ENCODE results near the gene IL17RA. TPM values are rescaled to one million over a fixed set of nuclear protein-coding genes. Genes with fewer than 3 reads are reported as not detected.

The IL17RA gene
- total RNA-seq, 1 experiment from 2014 or later = 12.1 TPM

GRCh38 chr22:17072877-17073276 is 11.9 kb upstream of the IL17RA start:
- BruUV-seq (replicated peaks) = no TSS peak
- TF ChIP-seq, protein P1, sequence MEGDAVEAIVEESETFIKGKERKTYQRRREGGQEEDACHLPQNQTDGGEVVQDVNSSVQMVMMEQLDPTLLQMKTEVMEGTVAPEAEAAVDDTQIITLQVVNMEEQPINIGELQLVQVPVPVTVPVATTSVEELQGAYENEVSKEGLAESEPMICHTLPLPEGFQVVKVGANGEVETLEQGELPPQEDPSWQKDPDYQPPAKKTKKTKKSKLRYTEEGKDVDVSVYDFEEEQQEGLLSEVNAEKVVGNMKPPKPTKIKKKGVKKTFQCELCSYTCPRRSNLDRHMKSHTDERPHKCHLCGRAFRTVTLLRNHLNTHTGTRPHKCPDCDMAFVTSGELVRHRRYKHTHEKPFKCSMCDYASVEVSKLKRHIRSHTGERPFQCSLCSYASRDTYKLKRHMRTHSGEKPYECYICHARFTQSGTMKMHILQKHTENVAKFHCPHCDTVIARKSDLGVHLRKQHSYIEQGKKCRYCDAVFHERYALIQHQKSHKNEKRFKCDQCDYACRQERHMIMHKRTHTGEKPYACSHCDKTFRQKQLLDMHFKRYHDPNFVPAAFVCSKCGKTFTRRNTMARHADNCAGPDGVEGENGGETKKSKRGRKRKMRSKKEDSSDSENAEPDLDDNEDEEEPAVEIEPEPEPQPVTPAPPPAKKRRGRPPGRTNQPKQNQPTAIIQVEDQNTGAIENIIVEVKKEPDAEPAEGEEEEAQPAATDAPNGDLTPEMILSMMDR (conservative IDR thresholded peaks at IDR 0.05; ENCODE audit: low read depth, low read length) = no peak
- TF ChIP-seq EZH2 (IDR thresholded peaks at IDR 0.05; ENCODE audit: borderline replicate concordance, low read depth, low read length, poor library complexity, severe bottlenecking) = no peak
- Histone ChIP-seq H3K27me3 (replicated peaks; ENCODE audit: insufficient read depth, low read depth, low read length, poor library complexity) (peaks cover 4% of the 10 kb centered on the region), H3K36me3 (ENCODE audit: insufficient read depth, low read length, poor library complexity, severe bottlenecking) (no peaks in the 10 kb centered on the region), H3K9me3 (ENCODE audit: low read depth, low read length, poor library complexity, severe bottlenecking) (no peaks in the 10 kb centered on the region), H3K4me3 (ENCODE audit: low read depth, low read length, poor library complexity, severe bottlenecking) (no peak overlapping the region), H3K27ac (ENCODE audit: low read depth, low read length, poor library complexity, severe bottlenecking) (no peak overlapping the region), H3K4me1 (ENCODE audit: insufficient read depth, low read length, poor library complexity, severe bottlenecking) (no peaks in the 10 kb centered on the region)
- CTCF ChIA-PET = no interaction called here
- DNase-seq (ENCODE audit: low spot score) = no peak
- POLR2A ChIA-PET (ENCODE audit: low non-redundant PET) = no interaction called here
- intact Hi-C loops (cut with micrococcal nuclease; ENCODE audit: unreplicated experiment) = loop anchor here (5.0 kb wide), 1 partner anchor 429 kb away; no protein-coding TSS in a partner anchor

DNA sequence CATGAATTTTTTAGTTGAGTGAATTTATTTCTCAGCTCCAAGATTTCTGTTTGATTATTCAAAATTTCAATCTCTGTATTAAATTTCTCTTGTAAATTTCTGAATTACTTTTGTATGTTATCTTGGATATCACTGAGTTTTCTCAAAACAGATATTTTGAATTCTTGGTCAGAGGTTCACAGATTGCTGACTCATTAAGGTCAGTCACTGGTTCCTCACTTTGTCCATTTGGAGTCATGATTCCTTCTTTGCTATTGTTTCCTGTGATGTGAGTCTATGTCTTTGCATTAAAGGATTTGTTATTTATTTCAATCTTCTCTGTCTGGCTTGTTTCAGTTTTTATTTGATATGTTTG is 10.2 kb upstream of the IL17RA start:
- H3K27ac ChIP-seq (ENCODE audit: low read depth, low read length, poor library complexity, severe bottlenecking) = no peak overlapping the region
- no TSS peak for BruUV-seq (replicated peaks)
- DNase-seq (ENCODE audit: low spot score) = no peak
- CTCF ChIA-PET = interaction anchor here (1.0 to 1.7 kb wide), 3 partner anchors 17 to 427 kb away, joined by 3 to 8 read pairs (median 3); no protein-coding TSS in a partner anchor
- intact Hi-C loops (cut with micrococcal nuclease; ENCODE audit: unreplicated experiment) = loop anchor here (5.0 kb wide), 1 partner anchor 428 kb away; no protein-coding TSS in a partner anchor
- H3K4me3 ChIP-seq (ENCODE audit: low read depth, low read length, poor library complexity, severe bottlenecking) = no peak overlapping the region
- no peaks in the 10 kb centered on the region for H3K36me3 ChIP-seq (ENCODE audit: insufficient read depth, low read length, poor library complexity, severe bottlenecking)
- peaks cover 4% of the 10 kb centered on the region for H3K27me3 ChIP-seq (replicated peaks; ENCODE audit: insufficient read depth, low read depth, low read length, poor library complexity)
- no peaks in the 10 kb centered on the region for H3K9me3 ChIP-seq (ENCODE audit: low read depth, low read length, poor library complexity, severe bottlenecking)
- H3K4me1 ChIP-seq (ENCODE audit: insufficient read depth, low read length, poor library complexity, severe bottlenecking) = no peaks in the 10 kb centered on the region
- POLR2A ChIA-PET (ENCODE audit: low non-redundant PET) = no interaction called here
- no peak for TF ChIP-seq EZH2 (IDR thresholded peaks at IDR 0.05; ENCODE audit: borderline replicate concordance, low read depth, low read length, poor library complexity, severe bottlenecking)
- TF ChIP-seq, protein P1 (conservative IDR thresholded peaks at IDR 0.05; ENCODE audit: low read depth, low read length) = no peak

- TF ChIP-seq EZH2 (IDR thresholded peaks at IDR 0.05; ENCODE audit: borderline replicate concordance, low read depth, low read length, poor library complexity, severe bottlenecking) = no peak
- TF ChIP-seq, protein P1 (conservative IDR thresholded peaks at IDR 0.05; ENCODE audit: low read depth, low read length) = no peak
- no peaks in the 10 kb centered on the region for H3K36me3 ChIP-seq (ENCODE audit: insufficient read depth, low read length, poor library complexity, severe bottlenecking)
These were observed 7.5 kb upstream of the IL17RA start for GRCh38 chr22:17077255-17077654.

More at GRCh38 chr22:17077255-17077654, 7.5 kb upstream of the IL17RA start:
- Histone ChIP-seq H3K4me3 (ENCODE audit: low read depth, low read length, poor library complexity, severe bottlenecking) (no peak overlapping the region), H3K4me1 (ENCODE audit: insufficient read depth, low read length, poor library complexity, severe bottlenecking) (no peaks in the 10 kb centered on the region), H3K27me3 (replicated peaks; ENCODE audit: insufficient read depth, low read depth, low read length, poor library complexity) (peaks cover 4% of the 10 kb centered on the region), H3K27ac (ENCODE audit: low read depth, low read length, poor library complexity, severe bottlenecking) (no peak overlapping the region), H3K9me3 (ENCODE audit: low read depth, low read length, poor library complexity, severe bottlenecking) (no peaks in the 10 kb centered on the region)
- CTCF ChIA-PET = interaction anchor here (1.5 kb wide), 1 partner anchor 425 kb away, joined by 4 read pairs; no protein-coding TSS in a partner anchor
- POLR2A ChIA-PET (ENCODE audit: low non-redundant PET) = no interaction called here
- DNase-seq (ENCODE audit: low spot score) = no peak
- BruUV-seq (replicated peaks) = no TSS peak
- intact Hi-C loops (cut with micrococcal nuclease; ENCODE audit: unreplicated experiment) = no loop called here
